NCI-H2107 treated with DMSO at 0.1 percent for 48 hours (cell line): ENCODE measurements around the gene DUSP28.

ENCODE experiments used
- DNase-seq: peaks from one replicate; lab custom pipeline; 2025; ENCODE audit not compliant: unreplicated experiment; lab: John Stamatoyannopoulos, UW

DUSP28 gene

GRCh38 chr2:240572141-240573031 lies 12.2 kb downstream of the DUSP28 start:
- no peak for DNase-seq

DNA sequence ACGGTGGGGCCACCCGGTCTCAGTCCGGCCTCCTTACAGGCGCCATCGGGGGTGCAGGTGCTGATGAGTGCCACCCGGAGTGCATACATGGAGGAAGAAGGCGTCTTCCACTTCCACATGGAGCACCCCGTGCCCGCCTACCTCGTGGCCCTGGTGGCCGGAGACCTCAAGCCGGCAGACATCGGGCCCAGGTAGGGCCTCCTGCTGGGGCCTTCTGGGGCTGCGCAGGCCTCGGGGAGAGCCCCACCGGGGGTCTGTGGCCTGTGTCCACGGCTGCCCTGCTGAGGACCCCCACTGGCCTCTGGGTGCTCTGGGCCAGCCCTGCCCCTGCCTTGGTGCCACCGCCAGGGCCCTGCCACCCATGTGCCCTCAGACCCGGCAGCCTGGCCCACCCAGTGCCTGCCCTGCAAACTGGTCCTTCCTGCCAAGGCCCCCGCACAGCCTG lies 12.9 kb downstream of the DUSP28 start:
- DNase-seq, result no peak

DNA sequence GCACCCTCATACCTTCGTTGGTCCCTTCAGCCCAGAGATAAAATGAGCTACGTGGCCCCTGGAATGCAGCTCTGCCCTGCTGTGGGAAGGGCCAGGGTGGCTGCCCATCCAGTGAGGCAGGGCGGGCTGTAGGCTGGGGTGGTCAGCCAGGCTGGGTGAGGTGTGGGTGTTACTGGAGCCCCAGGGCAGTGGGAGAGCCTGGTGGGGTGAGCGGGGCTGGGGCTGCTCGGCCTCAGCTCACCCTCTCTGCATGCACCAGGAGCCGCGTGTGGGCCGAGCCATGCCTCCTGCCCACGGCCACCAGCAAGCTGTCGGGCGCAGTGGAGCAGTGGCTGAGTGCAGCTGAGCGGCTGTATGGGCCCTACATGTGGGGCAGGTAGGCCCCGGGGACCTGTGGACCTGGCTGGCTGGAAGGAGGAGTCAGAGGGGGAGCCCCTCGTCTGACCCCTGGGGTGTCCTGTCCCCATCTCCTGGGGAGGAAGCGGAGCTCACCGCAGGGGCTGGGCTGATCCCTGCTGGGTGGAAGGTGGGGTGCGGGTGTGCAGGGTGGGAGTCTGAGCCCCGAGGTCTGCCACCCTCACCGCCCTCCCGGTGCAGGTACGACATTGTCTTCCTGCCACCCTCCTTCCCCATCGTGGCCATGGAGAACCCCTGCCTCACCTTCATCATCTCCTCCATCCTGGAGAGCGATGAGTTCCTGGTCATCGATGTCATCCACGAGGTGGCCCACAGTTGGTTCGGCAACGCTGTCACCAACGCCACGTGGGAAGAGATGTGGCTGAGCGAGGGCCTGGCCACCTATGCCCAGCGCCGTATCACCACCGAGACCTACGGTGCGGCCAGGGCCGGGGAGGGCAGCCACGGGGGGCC lies 13.6 kb downstream of the DUSP28 start:
- DNase-seq, result no peak

GRCh38 chr2:240574386-240575100 lies 14.4 kb downstream of the DUSP28 start:
- DNase-seq, result no peak

DNA sequence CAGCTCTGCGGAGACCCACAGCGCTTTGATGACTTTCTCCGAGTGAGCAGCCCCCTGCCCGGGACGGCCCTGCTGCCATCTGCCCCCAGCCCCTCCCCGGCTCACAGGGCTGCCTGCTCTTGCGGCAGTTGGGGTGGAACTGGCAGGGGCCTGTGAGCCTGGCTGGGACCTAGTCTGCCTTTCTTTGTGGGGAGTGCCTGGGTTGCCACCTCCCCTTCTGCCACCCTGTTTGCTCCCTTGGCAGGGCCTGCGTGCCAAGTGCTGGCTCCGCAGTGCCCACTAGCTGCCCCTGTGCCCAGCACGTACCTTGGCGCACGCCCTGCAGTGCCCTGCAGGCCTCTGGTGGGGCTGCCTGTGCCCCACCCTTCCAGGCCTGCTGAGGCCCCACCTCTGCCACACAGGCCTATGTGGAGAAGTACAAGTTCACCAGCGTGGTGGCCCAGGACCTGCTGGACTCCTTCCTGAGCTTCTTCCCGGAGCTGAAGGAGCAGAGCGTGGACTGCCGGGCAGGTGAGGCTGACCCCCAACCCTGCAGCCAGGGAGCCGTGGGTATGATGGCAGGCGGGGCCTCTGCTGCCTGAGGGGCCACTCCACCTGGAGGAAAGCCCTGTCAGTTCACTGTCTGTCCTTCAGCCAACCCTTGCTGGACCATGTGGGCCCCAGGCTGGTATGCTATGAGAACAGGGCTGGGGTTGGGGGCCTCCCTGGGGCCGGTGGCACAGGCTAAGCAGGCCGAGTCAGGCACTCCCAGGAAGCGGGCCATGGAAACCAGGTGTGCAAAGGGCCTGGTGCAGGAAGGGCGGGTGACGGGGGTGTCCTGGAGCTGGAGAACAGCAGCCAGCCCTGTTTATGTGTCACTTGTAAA lies 15.2 kb downstream of the DUSP28 start:
- DNase-seq, result no peak

DNA sequence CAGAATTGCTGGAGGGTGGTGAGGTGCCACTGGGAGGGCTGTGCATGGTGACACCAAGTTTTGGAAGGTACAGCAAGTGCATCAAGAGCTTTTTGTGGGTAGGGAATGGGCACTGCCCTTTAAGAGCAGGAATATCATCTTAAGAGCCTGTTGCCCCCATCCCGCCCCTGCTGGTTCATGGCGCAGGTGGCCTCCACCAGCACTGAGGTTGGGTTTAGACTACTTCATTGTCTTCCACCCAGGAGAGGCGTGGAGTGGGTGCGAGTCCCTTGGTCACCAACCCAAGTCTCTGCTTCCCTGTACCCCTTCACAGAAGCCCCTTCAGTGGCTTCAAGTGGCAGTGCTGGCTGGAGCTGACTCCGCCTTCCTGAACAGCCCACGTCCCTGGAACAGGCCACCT lies 15.9 kb downstream of the DUSP28 start:
- DNase-seq, result no peak

DNA sequence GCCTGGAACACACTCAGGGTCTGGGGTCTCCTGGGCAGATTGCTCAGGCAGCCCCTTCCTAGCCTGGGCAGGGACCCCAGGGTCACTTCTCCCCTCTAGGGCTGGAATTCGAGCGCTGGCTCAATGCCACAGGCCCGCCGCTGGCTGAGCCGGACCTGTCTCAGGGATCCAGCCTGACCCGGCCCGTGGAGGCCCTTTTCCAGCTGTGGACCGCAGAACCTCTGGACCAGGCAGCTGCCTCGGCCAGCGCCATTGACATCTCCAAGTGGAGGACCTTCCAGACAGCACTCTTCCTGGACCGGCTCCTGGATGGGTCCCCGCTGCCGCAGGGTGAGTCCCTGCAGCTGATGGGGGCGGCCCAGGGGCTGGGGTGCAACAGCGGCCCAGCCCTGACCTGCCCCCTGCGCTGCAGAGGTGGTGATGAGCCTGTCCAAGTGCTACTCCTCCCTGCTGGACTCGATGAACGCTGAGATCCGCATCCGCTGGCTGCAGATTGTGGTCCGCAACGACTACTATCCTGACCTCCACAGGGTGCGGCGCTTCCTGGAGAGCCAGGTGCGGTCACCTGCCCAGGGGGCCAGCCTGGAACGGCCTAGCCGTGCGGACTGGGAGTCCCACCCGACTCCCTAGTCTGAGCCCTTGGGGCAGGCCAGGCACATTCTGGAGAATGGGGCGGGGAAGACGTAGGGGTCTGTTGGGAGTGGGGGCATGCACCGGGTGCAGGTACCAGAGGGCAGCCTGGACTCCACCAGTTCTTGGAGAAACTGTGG lies 16.5 kb downstream of the DUSP28 start:
- DNase-seq, result no peak

DNA sequence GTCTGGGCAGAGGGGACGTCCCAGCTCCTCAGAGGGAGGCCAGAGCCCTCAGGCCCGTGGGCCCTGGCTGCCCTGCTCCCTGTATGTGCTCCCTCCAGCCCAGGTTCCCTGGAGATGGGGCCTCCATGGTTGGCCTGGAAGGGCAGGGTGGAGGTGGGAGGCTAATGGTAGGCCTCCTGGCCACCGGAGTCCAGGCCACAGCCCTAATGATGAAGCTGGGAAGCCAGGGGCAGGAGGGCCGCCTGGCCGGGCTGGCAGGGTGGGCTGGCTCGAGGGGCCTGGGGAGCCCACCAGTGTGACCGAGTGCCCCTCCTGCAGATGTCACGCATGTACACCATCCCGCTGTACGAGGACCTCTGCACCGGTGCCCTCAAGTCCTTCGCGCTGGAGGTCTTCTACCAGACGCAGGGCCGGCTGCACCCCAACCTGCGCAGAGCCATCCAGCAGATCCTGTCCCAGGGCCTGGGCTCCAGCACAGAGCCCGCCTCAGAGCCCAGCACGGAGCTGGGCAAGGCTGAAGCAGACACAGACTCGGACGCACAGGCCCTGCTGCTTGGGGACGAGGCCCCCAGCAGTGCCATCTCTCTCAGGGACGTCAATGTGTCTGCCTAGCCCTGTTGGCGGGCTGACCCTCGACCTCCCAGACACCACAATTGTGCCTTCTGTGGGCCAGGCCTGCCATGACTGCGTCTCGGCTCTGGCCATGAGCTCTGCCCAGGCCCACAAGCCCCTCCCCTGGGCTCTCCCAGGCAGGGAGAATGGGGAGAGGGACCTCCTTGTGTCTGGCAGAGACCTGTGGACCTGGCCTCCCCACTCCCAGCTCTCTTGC lies 17.3 kb downstream of the DUSP28 start:
- no peak for DNase-seq

DNA sequence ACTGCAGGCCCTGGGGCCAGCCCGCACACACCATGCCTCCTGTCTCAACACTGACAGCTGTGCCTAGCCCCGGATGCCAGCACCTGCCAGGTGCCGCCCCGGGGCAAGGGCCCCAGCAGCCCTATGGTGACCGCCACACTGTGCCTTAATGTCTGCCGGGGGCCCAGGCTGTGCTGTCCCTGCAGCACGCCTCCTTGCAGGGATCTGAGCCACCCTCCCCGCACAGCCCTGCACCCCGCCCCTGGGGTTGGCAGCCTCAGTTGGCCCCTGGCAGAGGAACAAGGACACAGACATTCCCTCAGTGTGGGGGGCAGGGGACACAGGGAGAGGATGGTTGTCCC lies 17.9 kb downstream of the DUSP28 start:
- no peak for DNase-seq

- no peak for DNase-seq
These were observed 18.3 kb downstream of the DUSP28 start for GRCh38 chr2:240578488-240578887.

DNA sequence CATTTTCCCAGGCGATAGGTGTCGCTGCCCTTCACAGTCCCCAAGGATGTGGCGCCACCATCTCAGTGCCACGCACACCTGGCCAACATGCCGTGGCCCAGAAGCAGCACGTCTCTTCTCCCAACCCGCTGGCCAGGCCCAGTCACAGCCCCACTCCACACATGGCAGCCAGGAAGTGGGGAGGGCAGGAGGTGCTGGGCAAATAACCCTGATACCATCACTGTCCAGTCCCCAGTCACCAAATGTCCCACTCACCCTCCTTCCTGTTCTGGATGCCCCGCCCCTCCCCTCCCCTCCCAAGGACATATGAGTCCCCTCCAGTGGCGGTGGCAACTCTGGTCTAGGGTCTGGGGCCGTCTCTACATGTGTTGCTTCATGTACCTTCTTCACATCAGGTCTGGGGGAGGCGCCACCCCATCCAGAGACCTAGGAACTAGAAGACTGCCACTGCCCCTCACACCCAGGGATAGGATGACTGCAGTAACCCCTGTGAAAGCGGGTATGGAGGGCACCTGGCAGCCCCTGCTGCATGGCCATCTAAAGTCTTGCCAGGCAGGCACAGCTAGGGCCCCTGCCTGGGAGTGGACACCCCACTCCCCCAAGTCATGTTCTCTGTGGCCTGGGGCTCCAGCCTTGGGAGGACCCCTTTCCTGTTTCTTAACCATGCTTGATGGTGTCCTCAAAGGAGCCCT lies 19.1 kb downstream of the DUSP28 start:
- no peak for DNase-seq

DNA sequence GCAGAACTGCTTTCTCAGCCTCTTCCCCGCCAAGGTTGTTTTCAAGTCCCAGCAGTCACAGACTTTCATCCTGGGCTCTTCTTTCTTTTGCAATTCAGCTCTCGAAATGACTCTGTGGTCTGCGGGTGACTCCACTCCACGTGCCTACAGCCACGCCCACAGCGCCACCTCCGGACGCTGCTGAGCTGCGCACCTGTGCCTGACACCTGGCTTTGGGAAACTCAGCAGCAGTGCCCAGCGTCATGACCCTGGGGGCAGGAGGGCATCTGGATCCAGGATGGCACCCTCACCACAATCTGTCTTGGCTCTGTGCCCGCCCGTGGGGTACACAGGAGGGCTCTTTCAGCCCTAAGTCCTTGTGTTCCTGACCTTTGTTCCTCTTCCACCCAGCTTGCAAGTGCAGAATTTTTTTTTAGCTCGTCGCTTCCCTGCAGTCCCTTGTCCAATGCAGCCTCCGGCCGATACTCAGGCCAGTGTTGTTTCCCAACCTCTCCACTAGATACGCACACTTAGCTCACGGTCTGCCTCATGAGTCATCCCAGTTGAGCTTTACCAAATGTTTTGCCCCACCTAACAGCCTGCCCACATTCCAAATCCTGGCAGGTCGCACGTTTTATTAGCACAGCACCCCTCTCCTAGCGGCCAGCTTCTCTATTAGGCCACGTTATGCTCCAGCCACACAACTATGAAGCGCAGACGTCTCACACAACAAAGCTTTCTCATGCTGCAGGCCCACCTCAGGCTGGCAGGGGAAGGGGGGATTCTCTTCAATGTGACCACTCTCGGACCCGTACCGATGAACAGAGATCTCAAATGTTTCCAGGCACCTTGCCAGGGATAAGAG lies 19.8 kb downstream of the DUSP28 start:
- no peak for DNase-seq

DNA sequence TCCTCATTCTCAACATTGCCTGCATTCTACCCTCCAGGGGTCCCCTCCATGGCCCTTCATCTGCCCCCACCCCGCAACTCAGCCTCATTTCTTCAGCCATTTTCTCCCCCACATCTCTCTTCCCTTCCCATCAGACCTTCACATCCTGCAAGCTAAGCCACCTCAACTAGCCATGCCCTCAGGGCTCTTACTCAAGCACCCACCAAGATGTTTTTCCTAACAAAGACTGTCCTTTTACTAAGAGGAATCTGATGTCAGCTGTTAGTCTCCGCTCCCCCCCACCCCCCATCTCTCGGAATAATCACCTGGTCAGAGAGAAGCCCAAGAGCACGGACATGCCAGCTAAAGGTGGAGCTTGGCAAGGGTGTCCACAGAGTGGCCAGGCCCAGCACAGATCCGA lies 21.7 kb downstream of the DUSP28 start:
- no peak for DNase-seq

DNA sequence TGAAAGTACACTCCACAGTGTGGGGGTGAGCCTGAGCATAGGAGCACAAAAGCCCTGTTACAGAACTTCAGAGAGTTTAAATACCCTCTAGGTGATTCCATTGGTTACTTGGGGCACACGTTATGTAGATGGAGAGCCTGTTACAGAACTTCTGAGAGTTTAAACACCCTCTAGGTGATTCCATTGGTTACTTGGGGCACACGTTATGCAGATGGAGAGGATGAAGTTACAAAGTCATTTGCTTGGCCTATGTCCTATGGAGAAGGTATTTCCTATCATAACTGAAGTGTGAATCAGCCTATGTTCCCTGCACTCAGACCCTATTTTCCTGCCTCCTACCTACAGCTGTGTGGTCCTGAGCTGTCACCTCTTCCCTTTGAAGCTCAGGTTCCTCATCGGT lies 22.6 kb downstream of the DUSP28 start:
- DNase-seq, result no peak

DNA sequence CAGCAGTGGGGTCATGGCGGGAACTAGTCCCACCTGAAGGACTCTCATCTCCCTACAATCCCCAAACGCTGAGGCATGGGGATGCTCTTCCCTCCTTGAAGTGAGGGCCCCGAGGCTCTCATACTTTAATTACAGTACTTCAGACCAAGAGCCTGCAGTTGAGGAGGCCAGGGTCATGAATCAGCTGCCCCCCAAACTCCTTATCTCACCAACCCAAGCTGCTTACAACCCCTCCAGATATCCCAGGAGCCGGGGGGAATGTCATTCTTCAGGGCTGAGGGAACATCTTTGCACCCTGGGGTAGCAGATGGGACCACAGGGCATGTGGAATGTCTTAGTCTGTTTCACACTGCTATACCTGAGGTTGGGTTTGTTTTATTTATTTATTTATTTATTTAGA lies 23.6 kb downstream of the DUSP28 start:
- DNase-seq, result no peak

DNA sequence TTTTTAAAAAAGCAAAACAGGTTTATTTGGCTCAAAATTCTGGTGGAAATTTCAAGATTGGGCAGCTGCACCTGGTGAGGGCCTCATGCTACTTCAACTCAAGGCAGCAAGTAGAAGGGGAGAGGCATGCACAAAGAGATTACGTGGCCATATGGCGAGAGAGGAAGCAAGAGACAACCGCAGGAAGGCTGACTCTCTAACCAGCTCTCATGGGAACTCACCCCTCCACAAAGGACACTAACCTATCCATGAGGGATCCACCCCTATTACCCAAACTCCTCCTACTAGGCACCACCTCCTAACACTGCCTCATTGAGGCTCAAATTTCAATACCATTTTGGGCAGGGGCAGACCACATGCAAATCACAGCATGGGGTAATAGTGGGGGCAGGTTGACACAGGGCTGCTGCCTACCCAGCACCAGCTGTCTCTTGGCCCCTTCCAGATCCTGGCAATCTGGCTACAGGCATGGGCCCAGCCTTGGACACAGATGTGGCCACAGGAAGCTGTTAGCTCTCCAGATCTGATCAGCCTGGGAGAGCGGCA lies 24.4 kb downstream of the DUSP28 start:
- no peak for DNase-seq

- DNase-seq, result no peak
These were observed 24.9 kb downstream of the DUSP28 start for GRCh38 chr2:240585101-240585500.
